ENCODE data around the gene TIPARP. TPM values are rescaled to one million over a fixed set of nuclear protein-coding genes. Genes with fewer than 3 reads are reported as not detected.

The TIPARP gene
- polyA plus RNA-seq, 1 of the 3 experiments (the other 2 are of a cell fraction): 6.2 TPM

DNA sequence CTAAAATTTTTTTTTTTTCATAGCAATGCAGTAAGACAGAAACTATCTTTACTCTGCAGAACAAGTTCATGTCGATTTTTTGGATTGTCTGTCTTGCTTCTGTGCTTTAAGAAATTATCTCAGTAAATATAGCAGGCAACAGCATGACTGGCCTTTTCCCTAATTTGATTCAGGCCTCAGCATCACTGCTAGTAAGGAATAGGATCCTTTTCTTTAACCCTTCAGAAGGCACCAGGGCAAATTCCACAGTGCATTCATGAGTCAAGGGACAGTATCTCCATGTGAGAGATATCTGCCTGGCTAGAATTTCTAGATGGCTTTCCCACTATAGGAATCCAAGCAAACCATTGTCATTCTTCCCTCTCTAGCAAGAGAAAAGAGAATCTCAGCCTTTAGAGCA lies 71.4 kb downstream of the TIPARP start:
- DNase-seq: no peak
- TF ChIP-seq, protein P1, sequence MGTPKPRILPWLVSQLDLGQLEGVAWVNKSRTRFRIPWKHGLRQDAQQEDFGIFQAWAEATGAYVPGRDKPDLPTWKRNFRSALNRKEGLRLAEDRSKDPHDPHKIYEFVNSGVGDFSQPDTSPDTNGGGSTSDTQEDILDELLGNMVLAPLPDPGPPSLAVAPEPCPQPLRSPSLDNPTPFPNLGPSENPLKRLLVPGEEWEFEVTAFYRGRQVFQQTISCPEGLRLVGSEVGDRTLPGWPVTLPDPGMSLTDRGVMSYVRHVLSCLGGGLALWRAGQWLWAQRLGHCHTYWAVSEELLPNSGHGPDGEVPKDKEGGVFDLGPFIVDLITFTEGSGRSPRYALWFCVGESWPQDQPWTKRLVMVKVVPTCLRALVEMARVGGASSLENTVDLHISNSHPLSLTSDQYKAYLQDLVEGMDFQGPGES (IDR thresholded peaks at IDR 0.05; ENCODE audit: low read depth, low read length): no peak
- TF ChIP-seq FOXM1 (IDR thresholded peaks at IDR 0.05; ENCODE audit: low read depth) (no peak), GATA2 (CRISPR knock-in tag; IDR thresholded peaks at IDR 0.05) (no peak), POLR2AphosphoS5 (IDR thresholded peaks at IDR 0.05; ENCODE audit: low read depth, low read length) (no peak), SMC3 (IDR thresholded peaks at IDR 0.05; ENCODE audit: low read depth, low read length) (no peak), TEAD4 (IDR thresholded peaks at IDR 0.05; ENCODE audit: borderline replicate concordance, insufficient read depth) (no peak), MXI1 (IDR thresholded peaks at IDR 0.05; ENCODE audit: low read depth, low read length) (no peak), CHD2 (IDR thresholded peaks at IDR 0.05; ENCODE audit: low read length, partially characterized antibody) (no peak), FOSL2 (IDR thresholded peaks at IDR 0.05; ENCODE audit: borderline replicate concordance, low read depth) (no peak), FOXJ3 (CRISPR knock-in tag; IDR thresholded peaks at IDR 0.05) (no peak), TAF1 (IDR thresholded peaks at IDR 0.05; ENCODE audit: borderline replicate concordance, low read depth, low read length) (no peak), GABPA (IDR thresholded peaks at IDR 0.05; ENCODE audit: low read depth) (no peak), JUND (IDR thresholded peaks at IDR 0.05) (no peak)
- TF ChIP-seq, protein P2, sequence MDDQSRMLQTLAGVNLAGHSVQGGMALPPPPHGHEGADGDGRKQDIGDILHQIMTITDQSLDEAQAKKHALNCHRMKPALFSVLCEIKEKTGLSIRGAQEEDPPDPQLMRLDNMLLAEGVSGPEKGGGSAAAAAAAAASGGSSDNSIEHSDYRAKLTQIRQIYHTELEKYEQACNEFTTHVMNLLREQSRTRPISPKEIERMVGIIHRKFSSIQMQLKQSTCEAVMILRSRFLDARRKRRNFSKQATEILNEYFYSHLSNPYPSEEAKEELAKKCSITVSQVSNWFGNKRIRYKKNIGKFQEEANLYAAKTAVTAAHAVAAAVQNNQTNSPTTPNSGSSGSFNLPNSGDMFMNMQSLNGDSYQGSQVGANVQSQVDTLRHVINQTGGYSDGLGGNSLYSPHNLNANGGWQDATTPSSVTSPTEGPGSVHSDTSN (IDR thresholded peaks at IDR 0.05): no peak
- TF ChIP-seq, protein P3, sequence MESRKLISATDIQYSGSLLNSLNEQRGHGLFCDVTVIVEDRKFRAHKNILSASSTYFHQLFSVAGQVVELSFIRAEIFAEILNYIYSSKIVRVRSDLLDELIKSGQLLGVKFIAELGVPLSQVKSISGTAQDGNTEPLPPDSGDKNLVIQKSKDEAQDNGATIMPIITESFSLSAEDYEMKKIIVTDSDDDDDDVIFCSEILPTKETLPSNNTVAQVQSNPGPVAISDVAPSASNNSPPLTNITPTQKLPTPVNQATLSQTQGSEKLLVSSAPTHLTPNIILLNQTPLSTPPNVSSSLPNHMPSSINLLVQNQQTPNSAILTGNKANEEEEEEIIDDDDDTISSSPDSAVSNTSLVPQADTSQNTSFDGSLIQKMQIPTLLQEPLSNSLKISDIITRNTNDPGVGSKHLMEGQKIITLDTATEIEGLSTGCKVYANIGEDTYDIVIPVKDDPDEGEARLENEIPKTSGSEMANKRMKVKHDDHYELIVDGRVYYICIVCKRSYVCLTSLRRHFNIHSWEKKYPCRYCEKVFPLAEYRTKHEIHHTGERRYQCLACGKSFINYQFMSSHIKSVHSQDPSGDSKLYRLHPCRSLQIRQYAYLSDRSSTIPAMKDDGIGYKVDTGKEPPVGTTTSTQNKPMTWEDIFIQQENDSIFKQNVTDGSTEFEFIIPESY (IDR thresholded peaks at IDR 0.05; ENCODE audit: borderline replicate concordance, low read depth): no peak
- TF ChIP-seq, protein P4, sequence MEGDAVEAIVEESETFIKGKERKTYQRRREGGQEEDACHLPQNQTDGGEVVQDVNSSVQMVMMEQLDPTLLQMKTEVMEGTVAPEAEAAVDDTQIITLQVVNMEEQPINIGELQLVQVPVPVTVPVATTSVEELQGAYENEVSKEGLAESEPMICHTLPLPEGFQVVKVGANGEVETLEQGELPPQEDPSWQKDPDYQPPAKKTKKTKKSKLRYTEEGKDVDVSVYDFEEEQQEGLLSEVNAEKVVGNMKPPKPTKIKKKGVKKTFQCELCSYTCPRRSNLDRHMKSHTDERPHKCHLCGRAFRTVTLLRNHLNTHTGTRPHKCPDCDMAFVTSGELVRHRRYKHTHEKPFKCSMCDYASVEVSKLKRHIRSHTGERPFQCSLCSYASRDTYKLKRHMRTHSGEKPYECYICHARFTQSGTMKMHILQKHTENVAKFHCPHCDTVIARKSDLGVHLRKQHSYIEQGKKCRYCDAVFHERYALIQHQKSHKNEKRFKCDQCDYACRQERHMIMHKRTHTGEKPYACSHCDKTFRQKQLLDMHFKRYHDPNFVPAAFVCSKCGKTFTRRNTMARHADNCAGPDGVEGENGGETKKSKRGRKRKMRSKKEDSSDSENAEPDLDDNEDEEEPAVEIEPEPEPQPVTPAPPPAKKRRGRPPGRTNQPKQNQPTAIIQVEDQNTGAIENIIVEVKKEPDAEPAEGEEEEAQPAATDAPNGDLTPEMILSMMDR (IDR thresholded peaks at IDR 0.05): no peak
- TF ChIP-seq, protein P5, sequence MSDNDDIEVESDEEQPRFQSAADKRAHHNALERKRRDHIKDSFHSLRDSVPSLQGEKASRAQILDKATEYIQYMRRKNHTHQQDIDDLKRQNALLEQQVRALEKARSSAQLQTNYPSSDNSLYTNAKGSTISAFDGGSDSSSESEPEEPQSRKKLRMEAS (IDR thresholded peaks at IDR 0.05; ENCODE audit: low read depth): no peak
- TF ChIP-seq, protein P6, sequence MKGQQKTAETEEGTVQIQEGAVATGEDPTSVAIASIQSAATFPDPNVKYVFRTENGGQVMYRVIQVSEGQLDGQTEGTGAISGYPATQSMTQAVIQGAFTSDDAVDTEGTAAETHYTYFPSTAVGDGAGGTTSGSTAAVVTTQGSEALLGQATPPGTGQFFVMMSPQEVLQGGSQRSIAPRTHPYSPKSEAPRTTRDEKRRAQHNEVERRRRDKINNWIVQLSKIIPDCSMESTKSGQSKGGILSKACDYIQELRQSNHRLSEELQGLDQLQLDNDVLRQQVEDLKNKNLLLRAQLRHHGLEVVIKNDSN (IDR thresholded peaks at IDR 0.05; ENCODE audit: borderline replicate concordance, low read depth): no peak
- Histone ChIP-seq H3K9me2 (no peaks in the 10 kb centered on the region), H3K4me3 (ENCODE audit: low read depth in 2 of 2, low read length in 1 of 2) (no peak overlapping the region), H3K27me3 (ENCODE audit: insufficient read depth) (no peaks in the 10 kb centered on the region), H3K36me3 (replicated peaks in 1 of 2; ENCODE audit: control insufficient read depth in 1 of 2, insufficient read depth in 2 of 2, low read length in 1 of 2) (no peaks in the 10 kb centered on the region), H3K4me2 (no peak overlapping the region), H3K79me2 (ENCODE audit: insufficient read depth) (no peaks in the 10 kb centered on the region), H3K27ac (ENCODE audit: low read depth in 2 of 2, low read length in 1 of 2) (no peak overlapping the region), H3K9me3 (0 out of 2 replicates have a peak, but pooled peaks cover 6% of the 10 kb centered on the region), H3F3A (replicated peaks; ENCODE audit: insufficient read depth) (no peaks in the 10 kb centered on the region), H3K4me1 (ENCODE audit: control insufficient read depth in 1 of 2, insufficient read depth in 2 of 2, low read depth in 1 of 2, low read length in 1 of 2) (peaks cover 2 to 10% of the 10 kb centered on the region in 2 experiments; a peak in 2 of 4 replicates), H2AFZ (ENCODE audit: low read depth) (no peak overlapping the region), H3K9ac (no peak overlapping the region), H4K20me1 (ENCODE audit: insufficient read depth) (no peaks in the 10 kb centered on the region)
- ChIA-PET POLR2A (no interaction called here), CTCF (no interaction called here)
- 50% methylated on average over 1 of the region's 1 CpG for WGBS (ENCODE audit: low lambda C conversion rate)

All from SK-N-SH (cell line).